ENCODE results near the gene GJA3.

GRCh38 chr13:20125129-20125782 is 35.6 kb downstream of the GJA3 start:
- no peak for TF ChIP-seq CTCF (IDR thresholded peaks at IDR 0.05; ENCODE audit: low read length)
- no peak for TF ChIP-seq EZH2 (IDR thresholded peaks at IDR 0.05; ENCODE audit: borderline replicate concordance, low read length)

Measured in OCI-LY1 (cell line).